HepG2 (cell line): ENCODE results near the gene ZKSCAN2. TPM values are rescaled to one million over a fixed set of nuclear protein-coding genes. Genes with fewer than 3 reads are reported as not detected.

Experiments used
- ATF4 ChIP-seq, 2 experiments: fragments of 450-650 bp in 1 of 2; sonication (generic) in 1 of 2; formaldehyde crosslinking; IDR thresholded peaks; 2 replicates each; pipeline versions ENCODE4 v1.5.0 to v1.8.0; 2020 to 2022; ENCODE audit warnings: mild to moderate bottlenecking in 1 of 2, missing genetic modification reagents in 1 of 2
- BCL6 ChIP-seq: IDR thresholded peaks from 2 replicates; pipeline ENCODE4 v1.6.1; 2016; ENCODE audit warnings: missing genetic modification reagents, missing compliant biosample characterization
- BCLAF1 ChIP-seq: fragments of 450-650 bp; IDR thresholded peaks from 2 replicates; pipeline ENCODE4 v1.6.1; 2017; ENCODE audit warnings: mild to moderate bottlenecking
- FOXP4 ChIP-seq: sonication (generic); formaldehyde crosslinking; IDR thresholded peaks from 2 replicates; pipeline ENCODE4 v1.4.0; 2020; ENCODE audit warnings: missing genetic modification reagents
- HDAC1 ChIP-seq: sonication (generic); formaldehyde crosslinking; IDR thresholded peaks from 2 replicates; pipeline ENCODE4 v1.5.1; 2020; ENCODE audit warnings: mild to moderate bottlenecking, missing genetic modification reagents
- KLF13 ChIP-seq: sonication (generic); formaldehyde crosslinking; IDR thresholded peaks from 2 replicates; pipeline ENCODE4 v1.4.0; 2020; ENCODE audit warnings: mild to moderate bottlenecking, missing genetic modification reagents
- MEF2D ChIP-seq: sonication (generic); formaldehyde crosslinking; IDR thresholded peaks from 2 replicates; pipeline ENCODE4 v1.5.1; 2020; ENCODE audit warnings: mild to moderate bottlenecking, missing genetic modification reagents
- PHB2 ChIP-seq: fragments of 450-650 bp; IDR thresholded peaks from 2 replicates; pipeline ENCODE4 v1.6.1; 2018; ENCODE audit not compliant: partially characterized antibody
- REXO4 ChIP-seq: sonication (generic); formaldehyde crosslinking; IDR thresholded peaks from 2 replicates; pipeline ENCODE4 v1.8.0; 2022; ENCODE audit warnings: missing genetic modification reagents, mild to moderate bottlenecking, borderline replicate concordance
- ZFP36 ChIP-seq: fragments of 150-350 bp; IDR thresholded peaks from 2 replicates; pipeline ENCODE4 v1.6.1; 2018; ENCODE audit warnings: borderline replicate concordance, low read length, low read depth; ENCODE audit not compliant: partially characterized antibody
- ZNF7 ChIP-seq: IDR thresholded peaks from 2 replicates; pipeline ENCODE4 v1.6.1; 2016; ENCODE audit warnings: missing biosample characterization, missing genetic modification reagents
- polyA plus RNA-seq, 8 experiments: library from polyadenylated mRNA; depleted of rRNA in 3 of 8; stranded (reverse) in 7 of 8; unstranded in 1 of 8; fragments of >200 nt; fragmentation: Illumina TruSeq in 4 of 8; extraction: Trizol in 4 of 8; gene quantifications; 2 replicates each; pipeline versions ENCODE4 v1.2.1 to v1.2.3, GENCODE V29; 2011 to 2016; ENCODE audit warnings: low read depth in 4 of 8, missing spikeins in 1 of 8, mixed read lengths in 1 of 8; ENCODE audit not compliant: insufficient read depth in 1 of 8
- total RNA-seq, 5 experiments: library from RNA; depleted of rRNA; stranded (reverse); fragments of >200 nt; fragmentation: Illumina TruSeq; extraction: Trizol; gene quantifications; 2 replicates each; pipeline ENCODE4 v1.2.3, GENCODE V29; 2016; ENCODE audit warnings: low read depth in 1 of 5

ZKSCAN2 gene
- total and polyA plus RNA-seq, 2 of the 13 experiments (the other 11 are each of a cell fraction or from before 2014, with no cell fraction given), result 4.2 to 11.1 TPM

GRCh38 chr16:25298165-25298872, 40.7 kb upstream of the ZKSCAN2 start (continued):
- TF ChIP-seq ATF4 (CRISPR knock-in tag; IDR thresholded peaks at IDR 0.05) (0 out of 4 replicates have a peak, but pooled peaks of 1 of the 2 experiments have one; percentile 31), HDAC1 (CRISPR knock-in tag) (0 out of 2 replicates have a peak, but pooled peaks have one; percentile 20), BCL6 (CRISPR knock-in tag) (peak; percentile 34; the same call in 1 of the 2 replicates), MEF2D (CRISPR knock-in tag) (0 out of 2 replicates have a peak, but pooled peaks have one; percentile 46), ZNF7 (CRISPR knock-in tag) (no peak), ZFP36 (peak; percentile 58), KLF13 (CRISPR knock-in tag) (no peak), FOXP4 (CRISPR knock-in tag) (peak; percentile 65), PHB2 (no peak), REXO4 (no peak), BCLAF1 (no peak)
